Peyer's patch (tissue), 4 donors: ENCODE results near the gene UTS2B.

Source experiments
- CTCF ChIP-seq, 6 experiments: fragments of 450-650 bp in 4 of 6; fragments of 200-600 bp in 2 of 6; sonication (generic) in 1 of 6; IDR thresholded peaks; one replicate each; pipeline ENCODE4 v1.5.1; 2017 to 2019; ENCODE audit warnings: antibody characterized with exemption in 6 of 6, mild to moderate bottlenecking in 3 of 6, moderate library complexity in 1 of 6
- POLR2A ChIP-seq, 2 donors: fragments of 450-650 bp; IDR thresholded peaks; one replicate each; pipeline ENCODE4 v1.5.1; 2017; ENCODE audit warnings: antibody characterized with exemption in 2 of 2, mild to moderate bottlenecking in 2 of 2, moderate library complexity in 2 of 2

DNA sequence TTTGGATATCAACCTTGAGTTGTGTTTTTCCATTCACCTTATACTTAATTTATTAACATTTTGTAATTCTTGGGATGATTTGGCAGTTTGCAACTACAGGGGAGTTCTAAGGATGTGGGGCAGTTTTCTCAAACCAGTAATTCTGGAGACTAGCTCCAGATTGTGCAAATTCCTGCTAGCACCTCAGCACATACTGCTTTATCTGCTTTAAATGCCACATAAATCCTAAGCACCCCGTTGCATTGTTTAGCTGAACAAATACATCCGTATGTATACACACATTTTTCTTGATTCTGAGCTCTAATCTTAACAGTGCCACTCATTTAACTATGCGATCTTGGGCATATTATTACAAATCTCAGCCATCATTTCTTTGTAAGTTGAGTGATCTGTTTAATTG lies 16.9 kb upstream of the UTS2B start:
- no peak for TF ChIP-seq CTCF (IDR thresholded peaks at IDR 0.05)
- TF ChIP-seq POLR2A (IDR thresholded peaks at IDR 0.05): no peak
